ENCODE measurements around the gene HTR3C.

HTR3C gene

GRCh38 chr3:184096811-184097383 is 44.0 kb downstream of the HTR3C start, which contains the start of gene HTR3E:
Gene HTR3E, plus strand, starts transcription at chr3:184097064. Its CDS starts 466 bp downstream, at chr3:184097530.
- no peak for DNase-seq

- DNase-seq = no peak
Observed at GRCh38 chr3:184097556-184097955, 44.7 kb downstream of the HTR3C start.

- DNase-seq = no peak
Observed at GRCh38 chr3:184099806-184100686, 47.2 kb downstream of the HTR3C start.
